Measurements from ENCODE around the gene NR3C2.

NR3C2 gene

GRCh38 chr4:148441986-148442831 lies at the start of gene NR3C2:
NR3C2 (minus strand) TSS chr4:148442414.
- Histone ChIP-seq H3K79me2 (ENCODE audit: insufficient read depth, low read length) (no peaks in the 10 kb centered on the region), H4K20me1 (ENCODE audit: low read depth, low read length) (no peaks in the 10 kb centered on the region), H3K9me3 (ENCODE audit: insufficient read depth, low read length) (no peaks in the 10 kb centered on the region), H3K27me3 (ENCODE audit: low read length) (no peaks in the 10 kb centered on the region), H3K9ac (ENCODE audit: low read length) (peak within 1 kb of the TSS; percentile 73), H3F3A (ENCODE audit: insufficient read depth) (peaks cover 3% of the 10 kb centered on the region; the same call in 1 of the 2 replicates), H3K36me3 (ENCODE audit: low read length) (no peaks in the 10 kb centered on the region), H3K27ac (ENCODE audit: low read depth, low read length) (peak within 1 kb of the TSS; percentile 52), H2AFZ (ENCODE audit: low read depth, low read length, severe bottlenecking) (peak within 1 kb of the TSS; percentile 74), H3K4me2 (ENCODE audit: low read depth, low read length, poor library complexity, severe bottlenecking) (peak within 1 kb of the TSS; percentile 62), H3K4me3 (ENCODE audit: insufficient read depth, low read length, poor library complexity, severe bottlenecking) (peak within 1 kb of the TSS; percentile 73), H3K9me2 (replicated peaks; ENCODE audit: insufficient read depth, low read length) (no peaks in the 10 kb centered on the region)
- TF ChIP-seq CTCF (IDR thresholded peaks at IDR 0.05; ENCODE audit: insufficient read depth, low read length, poor library complexity, severe bottlenecking) = no peak
- TF ChIP-seq EZH2phosphoT487 (conservative IDR thresholded peaks at IDR 0.05; ENCODE audit: low read length) = no peak

GRCh38 chr4:148487181-148487580 lies 45.0 kb upstream of the NR3C2 start:
- TF ChIP-seq EZH2phosphoT487 (conservative IDR thresholded peaks at IDR 0.05; ENCODE audit: low read length) (no peak), CTCF (IDR thresholded peaks at IDR 0.05; ENCODE audit: insufficient read depth, low read length, poor library complexity, severe bottlenecking) (no peak)
- no peaks in the 10 kb centered on the region for H3K36me3 ChIP-seq (ENCODE audit: low read length)

DNA sequence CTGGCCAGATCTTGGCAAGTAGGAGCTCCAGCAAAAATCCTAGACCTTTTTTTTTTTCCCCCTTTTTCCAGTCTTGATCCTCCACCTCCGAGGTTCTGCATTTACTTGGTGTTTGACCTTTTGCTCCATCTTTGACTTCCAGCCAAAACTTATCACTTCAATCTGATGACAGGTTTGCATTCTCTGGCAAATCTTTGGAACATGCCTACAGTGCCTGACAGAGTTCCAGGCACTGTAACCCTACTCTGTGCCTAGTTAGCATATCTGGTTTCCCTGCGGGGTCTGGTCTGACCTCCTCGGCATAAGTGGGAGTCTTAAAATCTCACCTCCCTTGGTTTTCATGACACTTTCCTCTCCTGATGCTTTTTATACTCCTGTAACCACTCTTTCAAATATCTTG lies 39.4 kb upstream of the NR3C2 start:
- Histone ChIP-seq H3K27me3 (ENCODE audit: low read length) (no peaks in the 10 kb centered on the region), H3K36me3 (ENCODE audit: low read length) (no peaks in the 10 kb centered on the region), H2AFZ (ENCODE audit: low read depth, low read length, severe bottlenecking) (no peak overlapping the region), H4K20me1 (ENCODE audit: low read depth, low read length) (no peaks in the 10 kb centered on the region), H3K79me2 (ENCODE audit: insufficient read depth, low read length) (no peaks in the 10 kb centered on the region), H3K9me3 (ENCODE audit: insufficient read depth, low read length) (no peaks in the 10 kb centered on the region), H3K9ac (ENCODE audit: low read length) (no peak overlapping the region), H3K9me2 (replicated peaks; ENCODE audit: insufficient read depth, low read length) (no peaks in the 10 kb centered on the region; the same call in 1 of the 2 replicates), H3F3A (ENCODE audit: insufficient read depth) (no peaks in the 10 kb centered on the region), H3K4me3 (ENCODE audit: insufficient read depth, low read length, poor library complexity, severe bottlenecking) (no peak overlapping the region), H3K27ac (ENCODE audit: low read depth, low read length) (no peak overlapping the region), H3K4me2 (ENCODE audit: low read depth, low read length, poor library complexity, severe bottlenecking) (no peak overlapping the region)
- TF ChIP-seq EZH2phosphoT487 (conservative IDR thresholded peaks at IDR 0.05; ENCODE audit: low read length) (no peak), CTCF (IDR thresholded peaks at IDR 0.05; ENCODE audit: insufficient read depth, low read length, poor library complexity, severe bottlenecking) (no peak)

More at GRCh38 chr4:148487181-148487580, 45.0 kb upstream of the NR3C2 start:
- H3K27ac ChIP-seq (ENCODE audit: low read depth, low read length) = no peak overlapping the region
- no peak overlapping the region for H2AFZ ChIP-seq (ENCODE audit: low read depth, low read length, severe bottlenecking)
- H3K9me2 ChIP-seq (replicated peaks; ENCODE audit: insufficient read depth, low read length) = no peaks in the 10 kb centered on the region; the same call in 1 of the 2 replicates
- no peaks in the 10 kb centered on the region for H3K27me3 ChIP-seq (ENCODE audit: low read length)
- no peaks in the 10 kb centered on the region for H3F3A ChIP-seq (ENCODE audit: insufficient read depth)
- no peaks in the 10 kb centered on the region for H3K79me2 ChIP-seq (ENCODE audit: insufficient read depth, low read length)
- no peak overlapping the region for H3K9ac ChIP-seq (ENCODE audit: low read length)
- no peaks in the 10 kb centered on the region for H3K9me3 ChIP-seq (ENCODE audit: insufficient read depth, low read length)
- no peaks in the 10 kb centered on the region for H4K20me1 ChIP-seq (ENCODE audit: low read depth, low read length)
- H3K4me3 ChIP-seq (ENCODE audit: insufficient read depth, low read length, poor library complexity, severe bottlenecking) = no peak overlapping the region
- no peak overlapping the region for H3K4me2 ChIP-seq (ENCODE audit: low read depth, low read length, poor library complexity, severe bottlenecking)
